Measurements from ENCODE around the gene SNRPD2.

DNA sequence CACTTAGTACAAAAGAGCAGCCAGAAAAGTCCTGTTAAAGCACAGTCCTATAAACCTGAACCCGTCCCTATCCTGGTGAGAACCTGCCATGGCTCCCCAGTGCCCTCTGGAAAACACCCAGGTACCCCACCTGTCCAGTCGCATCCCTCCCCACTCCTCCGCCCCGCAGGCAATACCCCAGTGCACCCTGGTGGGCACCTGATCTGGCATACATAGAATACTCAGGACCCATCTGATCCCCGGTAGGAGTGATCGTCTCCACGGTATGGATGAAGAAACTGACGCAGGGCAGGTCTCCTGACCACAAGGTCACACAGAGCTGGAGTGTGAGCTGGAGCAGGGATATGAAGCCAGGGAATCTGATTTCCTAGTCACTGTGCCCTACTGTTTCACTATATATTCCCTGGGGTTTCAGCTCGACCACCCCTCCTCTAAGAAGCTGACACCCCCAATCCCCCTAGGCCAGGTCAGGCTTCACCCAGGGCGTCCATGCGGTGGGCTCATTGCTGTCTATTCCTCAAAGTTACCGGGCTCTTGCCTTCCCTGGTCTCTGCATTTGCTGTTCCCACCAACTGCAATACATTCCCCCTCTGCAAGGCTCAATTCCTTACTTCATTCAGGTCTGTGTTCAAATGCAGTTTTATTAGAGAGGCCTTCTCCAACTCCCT lies 26.4 kb upstream of the SNRPD2 start:
- TF ChIP-seq POLR2A (IDR thresholded peaks at IDR 0.05; ENCODE audit: low read depth, low read length) (peak; percentile 52; the same call in 1 of the 2 replicates), POLR2AphosphoS5 (IDR thresholded peaks at IDR 0.05; ENCODE audit: low read depth, low read length) (peak; percentile 6; the same call in 1 of the 2 replicates), POU2F2 (IDR thresholded peaks at IDR 0.05; ENCODE audit: low read depth, low read length) (no peak), TAF1 (IDR thresholded peaks at IDR 0.05; ENCODE audit: low read depth, low read length) (no peak)

Measured in GM12891 (cell line).